Activated CD8-positive, alpha-beta T cell treated with anti-CD3 and anti-CD28 coated beads, Interleukin-2, amount 10 ng/mL, durations not matched to agents 7 days and 5 days (primary cell): ENCODE measurements around the gene TRERF1. TPM values are rescaled to one million over a fixed set of nuclear protein-coding genes. Genes with fewer than 3 reads are reported as not detected.
"Not testable (repeated sequence)": the region's sequence is repeated elsewhere in the genome, so short reads cannot be mapped to it uniquely, and the experiment has no call there.

Source experiments
- ATAC-seq: fragments of 150-1000 bp; cut with Tn5 transposase; one replicate; pipeline ENCODE4 v1.10.0; 2021; ENCODE audit warnings: moderate library complexity
- CTCF ChIA-PET: fragments of 350-600 bp; sonication (Branson Sonifier 250); formaldehyde crosslinking; loops from one replicate; lab custom pipeline; 2021; ENCODE audit warnings: antibody characterized with exemption; lab: Charles Lee
- POLR2A ChIA-PET: fragments of 350-600 bp; sonication (Branson Sonifier 250); formaldehyde crosslinking; loops from one replicate; lab custom pipeline; 2021; ENCODE audit warnings: antibody characterized with exemption; lab: Charles Lee
- DNase-seq: peaks from one replicate; pipeline ENCODE4 v3.0.0-alpha.2; 2020
- H3K27ac Mint-ChIP-seq: one replicate; pipeline ENCODE4 v1.8.0; 2021; ENCODE audit warnings: mild to moderate bottlenecking, mixed read lengths
- H3K27me3 Mint-ChIP-seq: one replicate; pipeline ENCODE4 v1.8.0; 2021; ENCODE audit warnings: low read depth, mixed read lengths
- H3K36me3 Mint-ChIP-seq: one replicate; pipeline ENCODE4 v1.8.0; 2021; ENCODE audit warnings: low read depth, mixed read lengths
- H3K4me1 Mint-ChIP-seq: one replicate; pipeline ENCODE4 v1.8.0; 2021; ENCODE audit warnings: low read depth, mixed read lengths
- H3K4me3 Mint-ChIP-seq: one replicate; pipeline ENCODE4 v1.8.0; 2021; ENCODE audit warnings: mild to moderate bottlenecking, mixed read lengths
- H3K9me3 Mint-ChIP-seq: one replicate; pipeline ENCODE4 v1.8.0; 2022; ENCODE audit warnings: mixed read lengths; ENCODE audit not compliant: insufficient read depth
- total RNA-seq, 2 experiments: library from RNA; stranded (reverse); gene quantifications; one replicate each; pipeline ENCODE4 v1.2.3, GENCODE V29; 2021

The TRERF1 gene
- total RNA-seq, 2 experiments from 2014 or later, result 11.3 to 11.8 TPM

- H3K4me1 Mint-ChIP-seq, result peaks cover 38% of the 10 kb centered on the region
- peaks cover 8% of the 10 kb centered on the region for H3K36me3 Mint-ChIP-seq
- ChIA-PET CTCF (no interaction called here), POLR2A (interaction anchor here (1.0 kb wide), 1 partner anchor 54 kb away, joined by 3 read pairs; no protein-coding TSS in a partner anchor)
- no peaks in the 10 kb centered on the region for H3K9me3 Mint-ChIP-seq
- no peak for DNase-seq
- no peak overlapping the region for H3K27ac Mint-ChIP-seq
- no peaks in the 10 kb centered on the region for H3K27me3 Mint-ChIP-seq
- no peak overlapping the region for H3K4me3 Mint-ChIP-seq
- no peak for ATAC-seq
Observed at GRCh38 chr6:42335896-42336295, 115.8 kb downstream of the TRERF1 start.

- CTCF ChIA-PET, result interaction anchor here (1.4 kb wide), 1 partner anchor 212 kb away, joined by 3 read pairs; no protein-coding TSS in a partner anchor
- H3K27me3 Mint-ChIP-seq, result no peaks in the 10 kb centered on the region
- H3K27ac Mint-ChIP-seq, result no peak overlapping the region
- peaks cover 7% of the 10 kb centered on the region for H3K36me3 Mint-ChIP-seq
- no peaks in the 10 kb centered on the region for H3K9me3 Mint-ChIP-seq
- ATAC-seq, result no peak
- DNase-seq, result no peak
- POLR2A ChIA-PET, result no interaction called here
- H3K4me3 Mint-ChIP-seq, result no peak overlapping the region
- peaks cover 30% of the 10 kb centered on the region for H3K4me1 Mint-ChIP-seq
Observed at GRCh38 chr6:42334870-42335269, 116.9 kb downstream of the TRERF1 start.

- ATAC-seq (no peak), DNase-seq (no peak)
- no peak overlapping the region for H3K27ac Mint-ChIP-seq
- CTCF ChIA-PET, result interaction anchor here (1.4 kb wide), 1 partner anchor 214 kb away, joined by 3 read pairs; no protein-coding TSS in a partner anchor
- no peak overlapping the region for H3K4me3 Mint-ChIP-seq
- peaks cover 20% of the 10 kb centered on the region for H3K4me1 Mint-ChIP-seq
- POLR2A ChIA-PET, result no interaction called here
- no peaks in the 10 kb centered on the region for H3K9me3 Mint-ChIP-seq
- no peaks in the 10 kb centered on the region for H3K27me3 Mint-ChIP-seq
- H3K36me3 Mint-ChIP-seq, result peaks cover 7% of the 10 kb centered on the region
Observed at GRCh38 chr6:42333612-42334011, 118.1 kb downstream of the TRERF1 start.

- Mint-ChIP-seq H3K27me3 (no peaks in the 10 kb centered on the region), H3K27ac (no peak overlapping the region), H3K4me1 (peaks cover 13% of the 10 kb centered on the region), H3K36me3 (peaks cover 7% of the 10 kb centered on the region), H3K4me3 (no peak overlapping the region), H3K9me3 (no peaks in the 10 kb centered on the region)
- ChIA-PET POLR2A (interaction anchor here (0.9 kb wide), 1 partner anchor 12 kb away, joined by 3 read pairs; no protein-coding TSS in a partner anchor), CTCF (interaction anchor here (0.9 kb wide), 1 partner anchor 199 kb away, joined by 4 read pairs; no protein-coding TSS in a partner anchor)
- DNase-seq (no peak), ATAC-seq (no peak)
Observed at GRCh38 chr6:42332916-42333315, 118.8 kb downstream of the TRERF1 start.

DNA sequence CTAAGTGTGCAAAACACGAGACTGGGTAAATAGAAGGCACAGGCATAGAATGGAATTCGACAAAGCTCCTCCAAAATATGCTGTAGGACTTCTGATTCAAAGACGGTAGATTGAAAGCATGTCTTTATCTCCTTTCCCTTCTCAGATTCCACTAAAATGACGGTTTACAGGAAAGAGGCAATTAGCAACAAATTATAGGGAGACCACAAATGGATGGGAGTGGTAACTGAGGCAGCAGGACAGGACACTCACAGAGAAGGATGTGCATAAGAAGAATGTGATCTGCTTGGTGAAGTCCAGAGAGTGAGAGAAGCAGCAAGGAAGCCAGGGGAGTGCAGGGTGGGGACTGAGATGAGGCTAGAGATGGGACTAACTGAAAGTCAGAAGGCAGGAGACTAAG, 120.7 kb downstream of the TRERF1 start:
- H3K27ac Mint-ChIP-seq, result no peak overlapping the region
- ATAC-seq (no peak), DNase-seq (no peak)
- POLR2A ChIA-PET, result no interaction called here
- no peak overlapping the region for H3K4me3 Mint-ChIP-seq
- no peaks in the 10 kb centered on the region for H3K9me3 Mint-ChIP-seq
- no peaks in the 10 kb centered on the region for H3K27me3 Mint-ChIP-seq
- CTCF ChIA-PET, result no interaction called here
- H3K4me1 Mint-ChIP-seq, result peaks cover 8% of the 10 kb centered on the region
- H3K36me3 Mint-ChIP-seq, result peaks cover under 1% of the 10 kb centered on the region

- Mint-ChIP-seq H3K9me3 (peaks cover 8% of the 10 kb centered on the region), H3K4me1 (peaks cover 11% of the 10 kb centered on the region), H3K27ac (no peak overlapping the region), H3K27me3 (no peaks in the 10 kb centered on the region), H3K4me3 (no peak overlapping the region), H3K36me3 (peaks cover 7% of the 10 kb centered on the region)
- ATAC-seq (no peak), DNase-seq (no peak)
- ChIA-PET POLR2A (no interaction called here), CTCF (interaction anchor here (0.7 to 1.0 kb wide), 4 partner anchors 12 to 126 kb away, joined by 3 read pairs; no protein-coding TSS in a partner anchor)
Observed at GRCh38 chr6:42326248-42326647, 125.5 kb downstream of the TRERF1 start.

DNA sequence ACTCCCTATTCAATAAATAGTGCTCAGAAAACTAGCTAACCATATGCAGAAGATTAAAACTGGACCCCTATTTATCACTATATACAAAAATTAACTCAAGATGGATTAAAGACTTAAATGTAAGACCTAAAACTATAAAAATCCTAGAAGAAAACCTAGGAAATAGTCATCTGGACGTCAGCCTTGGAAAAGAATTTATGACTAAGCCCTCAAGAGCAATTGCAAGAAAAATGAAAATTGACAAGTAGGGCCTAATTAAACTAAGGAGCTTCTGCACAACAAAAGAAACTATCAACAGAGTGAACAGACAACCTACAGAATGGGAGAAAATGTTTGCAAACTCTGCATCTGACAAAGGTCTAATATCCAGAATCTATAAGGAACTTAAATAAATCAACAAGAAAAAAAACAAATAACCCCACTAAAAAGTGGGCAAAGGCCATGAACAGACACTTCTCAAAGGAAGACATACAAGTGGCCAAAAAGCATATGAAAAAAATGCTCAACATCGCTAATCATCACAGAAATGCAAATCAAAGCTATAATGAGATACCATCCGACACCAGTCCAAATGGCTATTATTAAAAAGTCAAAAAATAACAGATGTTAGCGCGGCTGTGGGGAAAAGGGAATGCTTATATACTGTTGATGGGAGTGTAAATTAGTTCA, 126.9 kb downstream of the TRERF1 start:
- ATAC-seq, H3K27me3 Mint-ChIP-seq, H3K4me3 Mint-ChIP-seq, H3K9me3 Mint-ChIP-seq, H3K27ac Mint-ChIP-seq, H3K36me3 Mint-ChIP-seq, DNase-seq, POLR2A ChIA-PET: not testable (repeated sequence)
- peaks cover 11% of the 10 kb centered on the region for H3K4me1 Mint-ChIP-seq
- CTCF ChIA-PET, result interaction anchor here (1.5 kb wide), 1 partner anchor 16 kb away, joined by 3 read pairs; no protein-coding TSS in a partner anchor

- no peak for DNase-seq
- no peak overlapping the region for H3K27ac Mint-ChIP-seq
- POLR2A ChIA-PET, result no interaction called here
- H3K36me3 Mint-ChIP-seq, result peaks cover 9% of the 10 kb centered on the region
- no peaks in the 10 kb centered on the region for H3K27me3 Mint-ChIP-seq
- peaks cover 15% of the 10 kb centered on the region for H3K4me1 Mint-ChIP-seq
- H3K9me3 Mint-ChIP-seq, result peaks cover 10% of the 10 kb centered on the region
- no peak overlapping the region for H3K4me3 Mint-ChIP-seq
- ATAC-seq, result no peak
- CTCF ChIA-PET, result no interaction called here
Observed at GRCh38 chr6:42322676-42323075, 129.1 kb downstream of the TRERF1 start.

DNA sequence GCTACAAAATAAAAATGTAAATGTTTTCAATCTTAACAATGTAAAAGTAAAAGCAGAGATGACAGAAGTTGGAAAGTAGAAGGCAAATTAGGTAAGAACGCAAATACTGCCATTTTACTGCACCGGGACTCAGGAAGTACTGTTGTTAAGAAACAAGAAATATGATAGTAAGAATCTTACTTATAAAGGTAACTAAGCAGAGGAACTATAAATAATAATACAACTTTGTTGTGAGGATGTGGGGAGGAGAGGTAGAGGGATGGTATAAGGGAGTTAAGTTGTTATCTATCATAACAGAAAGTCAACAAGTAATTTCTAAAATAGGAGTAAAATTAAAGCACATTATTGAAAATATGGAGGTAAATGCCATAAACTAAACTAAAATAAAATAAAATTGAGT, 129.8 kb downstream of the TRERF1 start:
- Mint-ChIP-seq H3K27me3 (no peaks in the 10 kb centered on the region), H3K4me1 (peaks cover 18% of the 10 kb centered on the region), H3K4me3 (no peak overlapping the region), H3K27ac (no peak overlapping the region), H3K9me3 (peaks cover 10% of the 10 kb centered on the region), H3K36me3 (peaks cover 9% of the 10 kb centered on the region)
- ATAC-seq, result no peak
- ChIA-PET CTCF (no interaction called here), POLR2A (no interaction called here)
- no peak for DNase-seq

DNA sequence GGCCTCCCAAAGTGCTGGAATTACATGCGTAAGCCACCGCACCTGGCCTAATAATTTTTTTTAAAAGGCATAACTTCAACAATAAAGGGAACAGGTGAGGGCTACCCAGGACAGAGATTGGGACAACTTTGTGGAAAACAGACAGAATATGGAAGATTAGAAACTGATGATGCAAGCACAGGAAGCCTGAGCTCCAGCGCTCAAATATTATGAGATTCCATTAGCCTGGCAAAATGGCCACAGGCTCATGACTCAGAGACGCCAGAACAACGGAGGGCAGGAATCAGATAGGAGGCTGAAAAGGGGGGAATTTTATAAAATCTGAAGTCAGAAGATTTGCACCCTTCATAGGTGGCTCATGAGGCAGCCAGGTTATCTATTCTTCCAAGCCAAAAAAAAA, 131.0 kb downstream of the TRERF1 start:
- Mint-ChIP-seq H3K27me3 (no peaks in the 10 kb centered on the region), H3K4me3 (no peak overlapping the region), H3K27ac (no peak overlapping the region), H3K9me3 (peaks cover 10% of the 10 kb centered on the region), H3K4me1 (peaks cover 22% of the 10 kb centered on the region), H3K36me3 (peaks cover 9% of the 10 kb centered on the region)
- CTCF ChIA-PET, result interaction anchor here (0.7 kb wide), 1 partner anchor 26 kb away, joined by 3 read pairs; no protein-coding TSS in a partner anchor
- POLR2A ChIA-PET, result no interaction called here
- no peak for ATAC-seq
- DNase-seq, result no peak

GRCh38 chr6:42318480-42318879, 133.2 kb downstream of the TRERF1 start:
- ChIA-PET POLR2A (interaction anchor here (1.2 kb wide), 1 partner anchor 71 kb away, joined by 3 read pairs; no protein-coding TSS in a partner anchor), CTCF (interaction anchor here (0.9 to 2.0 kb wide), 3 partner anchors 10 to 131 kb away, joined by 3 to 6 read pairs (median 3); no protein-coding TSS in a partner anchor)
- Mint-ChIP-seq H3K27ac (no peak overlapping the region), H3K4me3 (no peak overlapping the region), H3K4me1 (peaks cover 22% of the 10 kb centered on the region), H3K27me3 (no peaks in the 10 kb centered on the region), H3K9me3 (peaks cover 3% of the 10 kb centered on the region), H3K36me3 (peaks cover 2% of the 10 kb centered on the region)
- ATAC-seq (no peak), DNase-seq (no peak)

DNA sequence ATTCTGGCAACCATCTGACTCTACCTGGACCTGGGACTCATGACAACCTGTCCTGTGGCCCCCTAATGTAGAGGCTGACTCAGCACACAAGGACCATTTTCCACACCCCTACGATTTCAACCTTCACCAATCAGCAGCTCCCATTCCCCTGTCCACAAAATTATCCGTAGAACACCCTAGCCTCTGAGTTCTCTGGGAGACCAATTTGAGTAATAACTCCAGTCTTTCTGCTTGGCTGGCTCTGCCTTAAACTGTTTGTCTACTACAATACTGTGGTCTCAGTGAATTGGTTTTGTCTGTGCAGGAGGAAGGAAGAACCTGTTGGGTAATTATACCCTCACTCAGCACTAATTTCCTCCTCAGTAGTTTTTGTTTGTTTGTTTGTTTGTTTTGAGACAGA, 134.7 kb downstream of the TRERF1 start:
- no peak overlapping the region for H3K27ac Mint-ChIP-seq
- DNase-seq (no peak), ATAC-seq (no peak)
- H3K27me3 Mint-ChIP-seq, result no peaks in the 10 kb centered on the region
- ChIA-PET CTCF (interaction anchor here (1.1 to 2.0 kb wide), 2 partner anchors 8 to 15 kb away, joined by 3 to 6 read pairs; no protein-coding TSS in a partner anchor), POLR2A (no interaction called here)
- no peak overlapping the region for H3K4me3 Mint-ChIP-seq
- peaks cover 2% of the 10 kb centered on the region for H3K36me3 Mint-ChIP-seq
- H3K9me3 Mint-ChIP-seq, result peaks cover 3% of the 10 kb centered on the region
- H3K4me1 Mint-ChIP-seq, result peaks cover 22% of the 10 kb centered on the region
